Fibroblast of lung (primary cell): ENCODE data around the gene FAM174B. TPM values are rescaled to one million over a fixed set of nuclear protein-coding genes. Genes with fewer than 3 reads are reported as not detected.

Experiments
- DNase-seq, 2 donors: peaks; one replicate each; pipeline versions ENCODE4 v3.0.0 to v3.0.0-alpha.2; 2010; ENCODE audit warnings: low read depth in 2 of 2
- H2AFZ ChIP-seq: 2 replicates; pipeline ENCODE4 v1.5.1; 2012; ENCODE audit warnings: low read length, control low read depth, inconsistent platforms
- H3K27ac ChIP-seq: 2 replicates; pipeline ENCODE4 v1.5.1; 2011; ENCODE audit warnings: low read length, control low read depth; ENCODE audit not compliant: insufficient read depth
- H3K27me3 ChIP-seq: 2 replicates; pipeline ENCODE4 v1.5.1; 2011; ENCODE audit warnings: mild to moderate bottlenecking, low read length; ENCODE audit not compliant: control insufficient read depth, insufficient read depth
- H3K36me3 ChIP-seq: 2 replicates; pipeline ENCODE4 v1.5.1; 2011; ENCODE audit warnings: low read length; ENCODE audit not compliant: control insufficient read depth, insufficient read depth
- H3K4me1 ChIP-seq: 2 replicates; pipeline ENCODE4 v1.5.1; 2011; ENCODE audit warnings: low read length; ENCODE audit not compliant: control insufficient read depth, insufficient read depth; ENCODE audit errors: extremely low read depth
- H3K4me2 ChIP-seq: 2 replicates; pipeline ENCODE4 v1.5.1; 2011; ENCODE audit warnings: low read length, control low read depth; ENCODE audit not compliant: insufficient read depth; ENCODE audit errors: extremely low read depth
- H3K4me3 ChIP-seq, 4 experiments: fragments of 200-600 bp in 1 of 4; sonication (generic) in 1 of 4; replicated peaks in 1 of 4; 2 replicates each; pipeline ENCODE4 v1.5.1; 2011 to 2016; ENCODE audit warnings: low read length in 4 of 4, low read depth in 3 of 4, mild to moderate bottlenecking in 3 of 4, control low read depth in 2 of 4, inconsistent platforms in 1 of 4, mixed read lengths in 1 of 4; ENCODE audit not compliant: insufficient read depth in 1 of 4; ENCODE audit errors: control extremely low read depth in 1 of 4
- H3K79me2 ChIP-seq: 2 replicates; pipeline ENCODE4 v1.5.1; 2012; ENCODE audit warnings: mild to moderate bottlenecking, low read length, inconsistent platforms; ENCODE audit not compliant: control insufficient read depth, insufficient read depth
- H3K9ac ChIP-seq: 2 replicates; pipeline ENCODE4 v1.5.1; 2011; ENCODE audit warnings: mild to moderate bottlenecking, low read length, control low read depth; ENCODE audit not compliant: insufficient read depth
- H3K9me3 ChIP-seq: 2 replicates; pipeline ENCODE4 v1.5.1; 2012; ENCODE audit warnings: low read depth, low read length; ENCODE audit not compliant: control insufficient read depth, insufficient read depth
- H4K20me1 ChIP-seq: 2 replicates; pipeline ENCODE4 v1.5.1; 2011; ENCODE audit warnings: low read length; ENCODE audit not compliant: control insufficient read depth, insufficient read depth; ENCODE audit errors: extremely low read depth
- CTCF ChIP-seq, 2 donors: IDR thresholded peaks in 1 of 2; conservative IDR thresholded peaks in 1 of 2; 1 replicate in 1 of 2; 2 replicates in 1 of 2; pipeline ENCODE4 v1.5.1; 2011 to 2012; ENCODE audit warnings: low read length in 2 of 2, control low read depth in 1 of 2, inconsistent platforms in 1 of 2, low read depth in 1 of 2, mild to moderate bottlenecking in 1 of 2
- EZH2 ChIP-seq: IDR thresholded peaks from 2 replicates; pipeline ENCODE4 v1.5.1; 2012; ENCODE audit warnings: low read length, control low read depth, mild to moderate bottlenecking; ENCODE audit errors: missing control alignments
- polyA plus RNA-seq, 2 donors: library from polyadenylated mRNA; depleted of rRNA in 1 of 2; stranded (reverse) in 1 of 2; unstranded in 1 of 2; fragments of >200 nt; gene quantifications; 2 replicates each; pipeline ENCODE4 v1.2.1, GENCODE V29; 2011 to 2012; ENCODE audit warnings: missing spikeins in 1 of 2
- total RNA-seq: library from RNA; depleted of rRNA; stranded (reverse); fragments of >200 nt; gene quantifications from 2 replicates; pipeline ENCODE4 v1.2.1, GENCODE V29; 2014

Gene FAM174B
- total and polyA plus RNA-seq, 2 donors (not counting 1 experiment from before 2014, with no cell fraction given), result 0.87 to 2.8 TPM

GRCh38 chr15:92623435-92623834 lies 32.1 kb downstream of the FAM174B start:
- Histone ChIP-seq H3K4me1 (no peaks in the 10 kb centered on the region), H3K27ac (no peak overlapping the region), H3K4me3 (no peak overlapping the region), H2AFZ (no peak overlapping the region), H3K9ac (no peak overlapping the region), H4K20me1 (no peaks in the 10 kb centered on the region), H3K79me2 (no peaks in the 10 kb centered on the region), H3K36me3 (no peaks in the 10 kb centered on the region), H3K9me3 (no peaks in the 10 kb centered on the region), H3K4me2 (no peak overlapping the region), H3K27me3 (no peaks in the 10 kb centered on the region)
- no peak for DNase-seq
- no peak for TF ChIP-seq CTCF (conservative IDR thresholded peaks at IDR 0.05 in 1 of 2, IDR thresholded peaks at IDR 0.05 in 1 of 2; ENCODE audit: low read depth in 1 of 2, low read length in 2 of 2)
- no peak for TF ChIP-seq EZH2

- Histone ChIP-seq H3K27me3 (no peaks in the 10 kb centered on the region), H3K4me1 (no peaks in the 10 kb centered on the region), H3K4me2 (no peak overlapping the region), H3K9ac (no peak overlapping the region), H2AFZ (no peak overlapping the region), H4K20me1 (no peaks in the 10 kb centered on the region), H3K79me2 (no peaks in the 10 kb centered on the region), H3K4me3 (no peak overlapping the region), H3K9me3 (no peaks in the 10 kb centered on the region), H3K36me3 (no peaks in the 10 kb centered on the region), H3K27ac (no peak overlapping the region)
- DNase-seq, result no peak
- TF ChIP-seq CTCF (conservative IDR thresholded peaks at IDR 0.05 in 1 of 2, IDR thresholded peaks at IDR 0.05 in 1 of 2; ENCODE audit: low read depth in 1 of 2, low read length in 2 of 2) (no peak), EZH2 (no peak)
Measured at GRCh38 chr15:92621972-92622533, 33.5 kb downstream of the FAM174B start.

- Histone ChIP-seq H3K4me2 (no peak overlapping the region), H3K9me3 (no peaks in the 10 kb centered on the region), H3K79me2 (no peaks in the 10 kb centered on the region), H3K27ac (no peak overlapping the region), H3K4me3 (no peak overlapping the region), H4K20me1 (no peaks in the 10 kb centered on the region), H3K9ac (no peak overlapping the region), H2AFZ (no peak overlapping the region), H3K27me3 (no peaks in the 10 kb centered on the region), H3K4me1 (no peaks in the 10 kb centered on the region), H3K36me3 (no peaks in the 10 kb centered on the region)
- DNase-seq, result no peak
- no peak for TF ChIP-seq EZH2
- TF ChIP-seq CTCF (conservative IDR thresholded peaks at IDR 0.05 in 1 of 2, IDR thresholded peaks at IDR 0.05 in 1 of 2; ENCODE audit: low read depth in 1 of 2, low read length in 2 of 2), result no peak
Measured at GRCh38 chr15:92620991-92621390, 34.6 kb downstream of the FAM174B start.
